MM.1S (cell line): ENCODE measurements around the gene TCF20.
A peak's percentile ranks its signal among the peaks of the same experiment; 100 is the strongest.

ENCODE experiments used
- DNase-seq: peaks from one replicate; pipeline ENCODE4 v3.0.0-alpha.2; 2015
- H2AFZ ChIP-seq: fragments of 300-600 bp; sonication (generic); 2 replicates; pipeline ENCODE4 v1.6.0; 2016; ENCODE audit warnings: antibody characterized with exemption, low read length
- H3F3A ChIP-seq: fragments of 300-600 bp; sonication (generic); 2 replicates; pipeline ENCODE4 v1.6.1; 2016; ENCODE audit warnings: mild to moderate bottlenecking, antibody characterized with exemption, low read length, moderate library complexity, mixed read lengths; ENCODE audit not compliant: insufficient read depth
- H3K27ac ChIP-seq: fragments of 300-600 bp; sonication (generic); 2 replicates; pipeline ENCODE4 v1.5.1; 2016; ENCODE audit warnings: mild to moderate bottlenecking, low read length
- H3K27me3 ChIP-seq: fragments of 300-600 bp; sonication (generic); replicated peaks from 2 replicates; pipeline ENCODE4 v1.6.0; 2016; ENCODE audit warnings: low read length; ENCODE audit not compliant: insufficient read depth
- H3K36me3 ChIP-seq: fragments of 300-600 bp; sonication (generic); replicated peaks from 2 replicates; pipeline ENCODE4 v1.6.1; 2016; ENCODE audit warnings: mild to moderate bottlenecking, low read length, mixed read lengths; ENCODE audit not compliant: insufficient read depth
- H3K4me1 ChIP-seq: fragments of 300-600 bp; sonication (generic); 2 replicates; pipeline ENCODE4 v1.6.1; 2016; ENCODE audit warnings: low read length, mixed read lengths
- H3K4me2 ChIP-seq: fragments of 300-600 bp; sonication (generic); 2 replicates; pipeline ENCODE4 v1.6.0; 2016; ENCODE audit warnings: low read depth, low read length
- H3K4me3 ChIP-seq: fragments of 300-600 bp; sonication (generic); 2 replicates; pipeline ENCODE4 v1.5.1; 2016; ENCODE audit warnings: low read length, mixed read lengths
- H3K79me2 ChIP-seq: fragments of 300-600 bp; sonication (generic); 2 replicates; pipeline ENCODE4 v1.6.1; 2016; ENCODE audit warnings: mixed run types, low read length, mixed read lengths
- H3K9ac ChIP-seq: fragments of 300-600 bp; sonication (generic); 2 replicates; pipeline ENCODE4 v1.6.1; 2016; ENCODE audit warnings: low read length, mixed read lengths
- H3K9me2 ChIP-seq: fragments of 300-600 bp; sonication (generic); replicated peaks from 2 replicates; pipeline ENCODE4 v1.6.1; 2016; ENCODE audit warnings: mild to moderate bottlenecking, low read length, mixed read lengths; ENCODE audit not compliant: insufficient read depth
- H3K9me3 ChIP-seq: fragments of 300-600 bp; sonication (generic); replicated peaks from 2 replicates; pipeline ENCODE4 v1.6.1; 2016; ENCODE audit warnings: mild to moderate bottlenecking, low read length, mixed read lengths; ENCODE audit not compliant: insufficient read depth
- H4K20me1 ChIP-seq: fragments of 300-600 bp; sonication (generic); 2 replicates; pipeline ENCODE4 v1.6.1; 2016; ENCODE audit warnings: mild to moderate bottlenecking, low read length, moderate library complexity, mixed read lengths; ENCODE audit not compliant: insufficient read depth
- EZH2 ChIP-seq: fragments of 300-600 bp; sonication (generic); optimal IDR thresholded peaks from 2 replicates; pipeline ENCODE3; 2017; ENCODE audit warnings: low read depth, mild to moderate bottlenecking, antibody characterized with exemption, low read length, mixed read lengths
- EZH2phosphoT487 ChIP-seq: fragments of 300-600 bp; sonication (generic); IDR thresholded peaks from 2 replicates; pipeline ENCODE4 v1.6.1; 2018; ENCODE audit warnings: antibody characterized with exemption, low read length
- TF ChIP-seq, protein P1 (sequence below): fragments of 300-600 bp; sonication (generic); IDR thresholded peaks from 2 replicates; pipeline ENCODE4 v1.5.1; 2016; ENCODE audit warnings: antibody characterized with exemption, low read length, mixed read lengths

The TCF20 gene

GRCh38 chr22:42289671-42290541 lies 19.5 kb upstream of the TCF20 start:
- no peak overlapping the region for H2AFZ ChIP-seq
- H3K4me1 ChIP-seq: peaks cover 24% of the 10 kb centered on the region
- no peaks in the 10 kb centered on the region for H3K9me3 ChIP-seq
- no peak overlapping the region for H3K4me2 ChIP-seq
- H4K20me1 ChIP-seq: no peaks in the 10 kb centered on the region
- no peak for DNase-seq
- no peaks in the 10 kb centered on the region for H3F3A ChIP-seq
- no peaks in the 10 kb centered on the region for H3K9me2 ChIP-seq
- no peak for TF ChIP-seq EZH2phosphoT487
- TF ChIP-seq EZH2: no peak
- TF ChIP-seq, protein P1, sequence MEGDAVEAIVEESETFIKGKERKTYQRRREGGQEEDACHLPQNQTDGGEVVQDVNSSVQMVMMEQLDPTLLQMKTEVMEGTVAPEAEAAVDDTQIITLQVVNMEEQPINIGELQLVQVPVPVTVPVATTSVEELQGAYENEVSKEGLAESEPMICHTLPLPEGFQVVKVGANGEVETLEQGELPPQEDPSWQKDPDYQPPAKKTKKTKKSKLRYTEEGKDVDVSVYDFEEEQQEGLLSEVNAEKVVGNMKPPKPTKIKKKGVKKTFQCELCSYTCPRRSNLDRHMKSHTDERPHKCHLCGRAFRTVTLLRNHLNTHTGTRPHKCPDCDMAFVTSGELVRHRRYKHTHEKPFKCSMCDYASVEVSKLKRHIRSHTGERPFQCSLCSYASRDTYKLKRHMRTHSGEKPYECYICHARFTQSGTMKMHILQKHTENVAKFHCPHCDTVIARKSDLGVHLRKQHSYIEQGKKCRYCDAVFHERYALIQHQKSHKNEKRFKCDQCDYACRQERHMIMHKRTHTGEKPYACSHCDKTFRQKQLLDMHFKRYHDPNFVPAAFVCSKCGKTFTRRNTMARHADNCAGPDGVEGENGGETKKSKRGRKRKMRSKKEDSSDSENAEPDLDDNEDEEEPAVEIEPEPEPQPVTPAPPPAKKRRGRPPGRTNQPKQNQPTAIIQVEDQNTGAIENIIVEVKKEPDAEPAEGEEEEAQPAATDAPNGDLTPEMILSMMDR: no peak
- H3K79me2 ChIP-seq: no peaks in the 10 kb centered on the region
- no peak overlapping the region for H3K9ac ChIP-seq
- H3K4me3 ChIP-seq: no peak overlapping the region
- no peaks in the 10 kb centered on the region for H3K36me3 ChIP-seq
- no peak overlapping the region for H3K27ac ChIP-seq
- no peaks in the 10 kb centered on the region; the same call in none of the 2 replicates for H3K27me3 ChIP-seq

- TF ChIP-seq EZH2phosphoT487 (no peak), EZH2 (no peak)
- TF ChIP-seq, protein P1: no peak
Observed at GRCh38 chr22:42288791-42289190, 18.3 kb upstream of the TCF20 start.

DNA sequence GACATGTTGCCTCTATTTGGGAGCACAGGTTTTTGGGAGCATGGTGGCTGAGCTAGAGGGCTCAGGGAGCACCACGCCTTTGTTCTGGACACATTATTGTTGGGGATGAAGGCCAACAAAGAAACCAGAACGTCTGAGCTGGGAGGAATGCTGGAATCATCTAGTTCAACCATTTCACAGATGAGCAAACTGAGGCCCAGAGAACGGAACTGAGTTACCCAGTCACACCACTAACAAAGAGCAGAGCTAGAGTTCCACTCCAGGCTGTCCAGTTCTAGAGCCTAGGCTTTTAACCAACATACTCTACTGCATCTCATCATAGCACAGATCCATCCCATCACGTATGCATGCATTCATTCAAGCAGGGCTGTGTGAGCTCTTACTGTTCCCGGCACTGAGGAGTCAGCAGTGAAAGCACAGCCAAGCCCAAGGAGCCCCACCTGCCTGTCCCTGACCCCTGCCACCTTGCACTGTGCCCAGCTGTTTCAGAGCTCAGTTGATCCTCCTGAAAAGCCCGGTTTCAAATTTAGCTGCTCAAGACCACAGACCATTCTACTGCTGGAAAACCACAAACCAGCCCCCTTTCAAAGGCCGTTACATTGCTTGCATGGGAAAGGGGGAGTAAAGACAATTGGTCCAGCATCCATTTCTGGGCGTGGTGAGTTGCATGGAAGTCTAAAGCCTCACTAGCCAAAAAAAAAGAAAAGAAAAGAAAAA lies 16.9 kb upstream of the TCF20 start:
- Histone ChIP-seq H3K27me3 (peaks cover 20% of the 10 kb centered on the region), H3K4me2 (0 out of 2 replicates have a peak overlapping the region, but pooled peaks have one; percentile 0), H3K4me1 (peaks cover 24% of the 10 kb centered on the region), H3K9me2 (no peaks in the 10 kb centered on the region), H3K9ac (no peak overlapping the region), H2AFZ (no peak overlapping the region), H3K9me3 (no peaks in the 10 kb centered on the region), H4K20me1 (no peaks in the 10 kb centered on the region), H3K4me3 (no peak overlapping the region), H3F3A (no peaks in the 10 kb centered on the region), H3K36me3 (no peaks in the 10 kb centered on the region), H3K79me2 (no peaks in the 10 kb centered on the region), H3K27ac (no peak overlapping the region)
- TF ChIP-seq EZH2phosphoT487 (no peak), EZH2 (no peak)
- TF ChIP-seq, protein P1: no peak
- DNase-seq: peak; percentile 41

More at GRCh38 chr22:42288791-42289190, 18.3 kb upstream of the TCF20 start:
- Histone ChIP-seq H3K36me3 (no peaks in the 10 kb centered on the region), H3K9ac (no peak overlapping the region), H3K27ac (no peak overlapping the region), H2AFZ (no peak overlapping the region), H3K4me1 (peaks cover 24% of the 10 kb centered on the region), H3F3A (no peaks in the 10 kb centered on the region), H3K79me2 (no peaks in the 10 kb centered on the region), H3K4me3 (no peak overlapping the region), H3K9me2 (no peaks in the 10 kb centered on the region), H3K9me3 (no peaks in the 10 kb centered on the region), H3K27me3 (peaks cover 8% of the 10 kb centered on the region), H3K4me2 (no peak overlapping the region), H4K20me1 (no peaks in the 10 kb centered on the region)
- no peak for DNase-seq
